Fibroblast of skin of abdomen (primary cell): Measurements from ENCODE around the gene UNC93B1.
"Not testable (repeated sequence)": the region's sequence is repeated elsewhere in the genome, so short reads cannot be mapped to it uniquely, and the experiment has no call there.

Experiments
- DNase-seq: peaks from one replicate; pipeline ENCODE4 v3.0.0-alpha.2; 2013

Gene UNC93B1

DNA sequence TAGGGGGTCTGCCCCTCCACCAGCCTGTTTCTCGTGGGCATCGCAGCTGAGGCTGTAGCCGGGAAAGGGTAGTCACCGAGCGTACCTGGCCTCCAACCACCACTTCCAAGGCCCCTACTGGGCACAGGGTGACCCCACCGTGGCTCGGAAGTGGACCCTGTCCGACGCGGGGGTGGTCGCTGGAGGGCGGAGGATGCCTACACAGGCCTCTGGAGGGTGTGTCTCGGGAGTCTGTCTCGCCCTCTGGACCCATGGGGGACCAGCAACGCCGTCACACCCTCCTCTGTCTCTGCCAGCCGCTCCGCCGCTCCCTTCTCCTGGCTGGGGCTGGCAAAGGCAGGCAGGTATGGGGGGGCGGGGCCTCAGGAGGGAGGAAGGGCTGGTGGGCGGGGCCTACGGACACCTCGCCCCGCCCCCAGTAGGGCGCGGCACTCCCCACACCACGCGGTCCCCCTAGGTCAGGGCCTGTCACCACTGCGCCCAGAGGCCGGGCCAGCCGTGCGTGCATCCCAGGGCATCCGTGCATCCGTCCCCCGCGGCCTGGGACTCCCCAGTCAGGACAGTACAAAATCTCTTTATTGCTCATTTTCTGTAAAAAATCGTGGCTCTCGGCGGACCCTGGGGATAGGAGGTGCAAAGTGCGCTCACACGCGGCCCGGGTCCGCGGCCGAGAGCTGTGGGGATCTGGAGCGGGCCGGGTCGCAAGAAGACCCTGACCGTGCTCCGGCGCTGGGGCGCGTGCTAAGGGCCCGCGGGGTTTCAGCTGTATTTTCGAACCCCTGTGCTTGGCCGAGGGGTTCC, 13.2 kb downstream of the UNC93B1 start:
- DNase-seq: not testable (repeated sequence)

DNA sequence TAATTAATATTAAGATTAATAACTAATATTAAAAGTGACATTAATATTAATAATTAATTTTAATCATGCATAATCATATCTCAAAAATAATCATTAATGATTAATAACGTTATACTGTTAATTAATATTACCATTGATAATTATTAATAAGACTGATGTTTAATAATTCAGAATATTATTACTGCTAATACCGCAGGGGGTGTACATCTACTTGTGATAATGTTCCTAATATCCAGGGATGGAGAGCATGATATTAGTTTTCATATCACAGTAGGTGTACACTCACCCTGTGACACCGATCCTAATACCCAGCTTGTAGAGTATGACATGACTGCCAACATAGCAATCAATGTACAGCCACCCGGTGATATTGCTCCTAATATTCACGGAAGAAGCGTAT, 18.6 kb downstream of the UNC93B1 start:
- DNase-seq: not testable (repeated sequence)

DNA sequence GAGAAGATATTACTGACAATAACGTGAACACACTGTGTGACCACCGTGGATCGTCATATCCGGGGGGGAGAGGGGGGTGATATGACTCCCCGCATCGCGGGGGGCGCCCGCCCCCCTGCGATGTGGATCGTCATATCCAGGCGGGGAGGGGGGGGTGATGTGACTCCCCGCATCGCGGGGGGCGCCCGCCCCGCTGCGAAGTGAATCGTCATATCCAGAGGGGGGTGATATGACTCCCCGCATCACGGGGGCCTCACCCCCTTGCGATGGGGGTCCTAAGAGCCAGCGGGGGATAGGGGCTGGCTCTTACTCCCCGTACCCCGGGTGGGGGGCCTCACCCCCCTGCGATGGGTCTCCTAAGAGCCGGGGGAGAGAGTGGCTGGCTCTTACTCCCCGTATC, 19.9 kb downstream of the UNC93B1 start:
- no peak for DNase-seq

DNA sequence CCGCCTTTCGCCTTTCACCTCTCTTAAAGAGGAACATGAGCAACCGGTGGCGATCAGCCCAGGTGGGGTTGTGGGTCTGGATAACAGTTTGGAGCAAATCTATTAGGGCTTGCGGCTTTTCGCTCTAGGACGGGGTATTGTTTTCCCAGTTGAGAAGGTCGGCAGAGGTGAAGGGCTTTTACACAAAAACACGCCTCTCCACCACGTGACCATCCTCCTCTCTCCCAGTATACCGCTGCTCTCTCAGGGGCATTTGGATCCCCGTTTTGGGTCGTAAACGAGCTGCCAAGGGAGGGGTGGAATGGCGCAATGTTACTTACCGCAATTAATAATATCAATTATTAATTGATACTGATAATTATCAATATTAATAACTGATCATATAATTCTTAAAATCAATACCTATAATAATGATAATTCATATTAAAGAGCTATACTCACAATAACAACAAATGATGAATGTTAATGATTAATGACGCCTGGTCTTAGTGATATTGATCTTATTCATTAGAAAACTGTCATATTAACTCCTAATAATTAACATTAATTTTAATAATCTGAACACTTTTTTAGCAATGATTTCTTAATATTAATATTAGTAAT, 21.5 kb downstream of the UNC93B1 start:
- not testable (repeated sequence) for DNase-seq

DNA sequence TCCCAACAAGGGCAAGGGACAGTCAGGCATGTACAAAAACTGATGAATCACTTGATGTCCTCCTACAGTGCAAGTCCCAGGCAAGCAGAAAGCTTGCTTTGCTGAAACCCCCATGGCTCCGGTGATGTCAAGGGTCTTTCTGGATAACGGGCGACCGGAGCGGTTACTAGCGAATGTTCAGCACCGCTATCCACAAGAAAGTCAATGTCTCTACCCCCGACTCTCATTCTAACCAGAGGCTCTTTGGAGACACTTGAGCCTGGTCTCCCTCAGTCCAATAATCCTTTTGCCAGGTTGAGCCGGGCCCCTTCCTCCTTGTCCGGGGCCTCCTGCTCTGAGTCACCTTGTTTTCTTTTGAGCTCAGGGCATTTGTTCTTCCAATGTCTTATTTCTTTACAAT, 22.7 kb downstream of the UNC93B1 start:
- not testable (repeated sequence) for DNase-seq

DNA sequence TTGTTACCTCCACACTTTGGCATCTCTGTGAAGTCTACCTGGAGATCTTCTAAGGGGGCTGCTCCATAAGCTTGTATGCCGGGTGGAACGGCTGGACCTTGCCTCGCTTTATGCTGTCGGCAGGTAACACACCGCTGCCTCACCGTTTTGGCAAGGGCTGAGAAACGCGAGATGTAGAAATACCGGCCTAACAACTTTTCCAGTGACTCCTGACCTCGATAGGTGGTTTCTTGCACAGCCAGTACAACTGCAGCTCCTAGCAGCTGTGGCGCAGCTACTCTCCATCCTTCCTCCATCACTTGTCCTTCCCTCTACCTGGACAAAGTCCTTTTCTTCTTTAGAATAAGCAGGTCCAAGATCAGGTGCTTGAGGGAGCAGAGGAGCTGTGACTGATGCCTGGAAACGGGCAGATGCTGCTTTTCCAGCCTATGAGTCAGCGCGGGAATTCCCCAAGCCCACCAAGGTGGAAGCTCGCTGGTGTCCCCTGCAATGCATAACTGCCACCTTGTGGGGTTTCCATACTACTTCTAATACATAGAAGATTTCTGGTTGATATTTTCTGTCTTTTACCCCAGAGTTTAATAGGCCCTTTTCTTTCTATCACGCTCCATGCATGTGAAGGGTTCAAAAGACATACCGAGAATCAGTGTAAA, 25.0 kb downstream of the UNC93B1 start:
- not testable (repeated sequence) for DNase-seq

DNA sequence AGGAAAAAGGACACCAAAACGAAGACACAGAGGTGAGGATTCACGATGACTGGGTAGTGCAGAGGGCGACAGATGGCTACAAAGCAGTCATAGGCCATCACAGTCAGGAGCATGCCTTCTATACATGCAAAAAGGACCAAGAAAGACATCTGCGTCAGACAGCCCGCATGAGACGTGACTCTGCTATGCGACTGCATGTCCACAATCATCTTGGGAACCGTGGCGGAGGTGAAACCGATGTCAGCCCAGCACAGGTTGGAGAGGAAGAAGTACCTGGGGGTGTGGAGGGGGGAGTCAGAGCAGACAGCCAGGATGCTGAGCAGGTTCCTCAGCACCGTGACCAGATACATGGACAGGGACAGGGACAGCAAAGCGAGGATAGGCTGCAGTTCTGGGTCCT, 29.2 kb downstream of the UNC93B1 start:
- not testable (repeated sequence) for DNase-seq

DNA sequence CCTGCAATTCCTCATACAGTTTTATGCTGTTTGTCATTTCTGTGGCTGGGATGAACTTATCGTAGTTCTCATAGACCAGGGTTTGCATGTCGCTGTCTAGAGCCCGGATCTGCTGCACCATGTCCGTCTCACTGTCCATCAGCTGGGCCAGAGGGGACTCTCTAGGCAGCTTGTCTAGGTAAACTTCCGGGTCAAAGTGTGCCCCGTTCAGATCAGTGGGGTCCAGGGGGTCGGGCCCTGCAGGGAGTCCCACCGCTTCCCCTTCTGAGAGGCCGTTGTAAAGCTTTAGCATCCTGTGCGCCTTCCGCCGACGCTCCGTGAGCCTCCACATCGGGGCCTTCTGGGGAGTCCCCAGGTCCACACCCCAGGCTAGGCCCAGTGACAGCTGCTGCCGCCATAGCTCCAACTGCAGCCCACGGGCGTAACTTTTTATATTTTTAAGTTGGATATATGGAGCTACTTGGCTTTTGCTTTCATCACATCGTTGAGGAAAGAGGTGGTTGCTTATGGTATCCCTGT, 38.0 kb downstream of the UNC93B1 start:
- DNase-seq: not testable (repeated sequence)

DNA sequence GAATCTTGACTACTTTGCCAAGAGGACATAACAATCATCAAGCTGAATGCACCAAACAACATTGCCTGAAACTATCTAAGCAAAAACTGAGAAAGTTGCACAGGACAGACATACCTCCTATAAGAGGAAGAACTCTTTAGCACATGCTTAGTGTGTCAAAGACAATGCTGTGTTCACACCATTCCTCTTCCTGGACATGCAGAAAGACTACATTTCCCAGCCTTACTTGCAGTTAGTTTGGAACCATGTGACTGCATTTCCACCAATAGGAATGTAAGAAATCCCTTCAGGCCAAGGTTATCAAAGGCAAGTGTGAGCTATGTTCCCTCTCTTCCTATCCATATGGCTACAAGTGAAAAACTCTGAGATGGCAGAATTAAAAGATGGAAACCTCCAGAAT, 39.2 kb downstream of the UNC93B1 start:
- DNase-seq: not testable (repeated sequence)

DNA sequence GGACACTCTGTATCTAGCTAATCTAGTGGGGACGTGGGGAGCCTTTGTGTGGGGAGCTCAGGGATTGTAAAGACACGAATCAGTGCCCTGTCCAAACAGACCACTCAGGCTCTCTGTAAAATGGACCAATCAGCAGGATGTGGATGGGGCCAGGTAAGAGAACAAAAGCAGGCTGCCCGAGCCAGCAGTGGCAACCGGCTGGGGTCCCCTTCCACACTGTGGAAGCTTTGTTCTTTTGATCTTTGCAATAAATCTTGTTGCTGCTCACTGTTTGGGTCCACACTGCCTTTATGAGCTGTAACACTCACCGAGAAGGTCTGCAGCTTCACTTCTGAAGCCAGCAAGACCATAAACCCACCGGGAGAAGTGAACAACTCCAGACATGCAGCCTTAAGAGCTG, 40.0 kb downstream of the UNC93B1 start:
- not testable (repeated sequence) for DNase-seq

DNA sequence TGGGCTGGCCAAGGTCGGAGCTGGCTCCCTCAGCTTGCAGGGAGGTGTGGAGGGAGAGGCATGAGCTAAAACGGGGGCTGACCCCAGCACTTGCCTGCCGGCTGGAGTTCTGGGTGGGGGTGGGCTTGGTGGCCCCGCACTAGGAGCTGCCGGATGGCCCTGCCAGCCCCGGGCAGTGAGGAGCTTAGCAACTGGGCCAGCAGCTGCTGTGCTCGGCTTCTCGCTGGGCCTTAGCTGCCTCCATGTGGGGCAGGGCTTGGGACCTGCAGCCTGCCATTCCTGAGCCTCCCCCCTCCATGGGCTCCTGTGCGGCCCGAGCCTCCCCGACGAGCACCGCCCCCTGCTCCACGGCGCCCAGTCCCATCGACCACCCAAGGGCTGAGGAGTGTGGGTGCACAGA, 40.7 kb downstream of the UNC93B1 start:
- not testable (repeated sequence) for DNase-seq

DNA sequence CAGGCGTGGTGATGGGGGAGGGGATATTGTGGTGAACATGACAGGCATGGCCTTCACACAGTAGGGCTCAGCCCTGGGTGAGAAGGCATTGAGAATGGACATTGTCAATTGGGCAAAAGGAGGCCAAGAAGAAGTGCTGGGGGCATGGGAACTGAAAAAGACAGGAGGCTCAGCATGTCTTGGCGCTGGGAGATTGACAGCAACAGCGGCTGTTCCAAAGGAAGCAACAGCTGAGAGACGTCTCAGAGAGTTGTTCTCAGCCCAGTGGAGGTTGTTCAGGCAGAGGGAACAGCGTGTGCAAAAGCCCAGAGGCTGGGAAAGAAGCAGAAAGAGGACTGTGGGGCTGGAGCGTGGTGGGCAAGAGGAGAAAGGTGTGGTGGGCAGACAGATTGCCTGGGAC, 47.7 kb downstream of the UNC93B1 start:
- DNase-seq: not testable (repeated sequence)

DNA sequence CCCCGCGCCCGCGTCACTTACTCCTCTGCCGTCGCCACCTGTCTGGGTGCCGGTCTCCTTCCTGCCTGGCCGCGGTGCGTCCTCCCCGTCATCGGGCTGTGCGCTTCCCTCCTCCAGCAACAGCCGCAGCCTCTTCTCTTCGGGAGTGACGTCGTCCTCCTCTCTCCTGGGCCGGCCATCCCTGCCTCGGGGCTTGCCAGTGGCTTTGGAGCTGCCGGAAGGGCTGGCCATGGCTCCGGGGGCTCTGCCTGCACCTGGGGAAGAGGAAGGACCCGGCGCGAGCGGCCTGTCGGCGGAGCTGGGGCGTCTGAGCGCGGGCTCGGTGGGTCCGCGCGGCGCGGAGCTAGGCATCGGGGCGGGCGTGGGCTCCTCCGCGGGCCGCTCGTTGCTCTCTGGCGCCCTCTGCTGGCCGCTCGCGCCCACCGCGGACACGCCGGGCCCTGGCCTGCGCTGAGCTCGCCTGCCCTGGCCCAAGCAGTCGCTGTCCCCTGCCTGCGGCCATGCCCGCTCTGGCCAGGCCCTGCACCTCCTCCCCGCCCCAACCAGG, 48.4 kb downstream of the UNC93B1 start:
- DNase-seq: peak; percentile 49

DNA sequence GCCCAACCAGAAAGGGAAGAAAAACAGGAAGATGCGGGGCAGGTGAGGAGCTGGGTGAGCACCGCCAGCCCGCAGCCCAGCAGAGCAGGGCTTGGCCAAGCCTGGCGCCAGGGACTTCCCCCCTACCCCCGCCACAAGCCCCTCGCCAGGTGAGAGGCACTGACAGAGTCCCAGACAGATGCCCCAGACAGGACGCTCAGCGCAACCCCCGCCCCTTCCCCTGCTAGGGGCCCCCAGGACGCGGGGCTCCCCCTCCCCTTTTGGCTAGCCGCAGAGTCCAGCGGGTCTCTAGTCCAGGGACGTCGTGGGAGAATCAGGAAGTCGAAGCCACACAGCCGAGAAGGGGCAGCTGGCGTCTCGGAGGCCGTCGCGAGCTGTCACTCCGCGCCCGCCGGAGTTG, 48.9 kb downstream of the UNC93B1 start:
- DNase-seq: not testable (repeated sequence)

DNA sequence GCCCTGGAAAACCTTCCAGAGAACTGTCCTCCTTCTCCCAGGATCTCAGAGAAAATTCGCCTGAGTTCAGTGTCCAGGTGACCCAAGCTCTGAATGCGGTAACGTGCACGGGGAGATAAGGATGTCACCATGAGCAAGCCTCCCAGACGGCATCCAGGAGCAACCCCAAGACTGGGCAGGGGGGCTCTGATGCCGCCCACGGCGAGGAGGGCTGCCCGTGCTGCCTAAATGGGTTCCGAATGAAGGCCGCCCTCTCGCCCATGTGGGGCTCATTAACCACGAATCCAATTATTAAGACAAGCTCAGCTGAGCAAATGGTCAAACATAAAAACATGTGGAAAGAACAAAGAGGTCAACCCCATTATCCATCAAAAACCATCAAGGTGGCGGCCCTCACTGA, 49.6 kb downstream of the UNC93B1 start:
- DNase-seq: not testable (repeated sequence)

DNA sequence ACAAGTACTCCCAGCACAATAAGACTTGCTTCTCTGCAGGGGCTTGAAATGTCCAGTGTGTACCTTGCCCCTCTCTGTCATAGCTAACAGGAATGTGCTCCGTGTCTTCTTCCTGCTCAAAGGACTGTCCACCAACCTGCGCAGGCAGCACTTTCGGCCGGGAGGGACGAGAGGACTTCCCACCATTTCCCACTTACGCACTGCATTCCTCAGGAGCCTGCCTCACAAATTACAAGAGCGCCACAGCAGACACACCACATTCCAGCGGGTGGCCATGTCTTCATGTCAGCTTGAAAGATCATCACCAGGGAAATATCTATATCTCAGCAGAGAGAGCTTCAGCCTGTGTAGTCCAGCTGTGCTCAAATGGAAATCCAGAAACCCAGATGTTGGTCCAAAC, 53.2 kb downstream of the UNC93B1 start:
- not testable (repeated sequence) for DNase-seq

DNA sequence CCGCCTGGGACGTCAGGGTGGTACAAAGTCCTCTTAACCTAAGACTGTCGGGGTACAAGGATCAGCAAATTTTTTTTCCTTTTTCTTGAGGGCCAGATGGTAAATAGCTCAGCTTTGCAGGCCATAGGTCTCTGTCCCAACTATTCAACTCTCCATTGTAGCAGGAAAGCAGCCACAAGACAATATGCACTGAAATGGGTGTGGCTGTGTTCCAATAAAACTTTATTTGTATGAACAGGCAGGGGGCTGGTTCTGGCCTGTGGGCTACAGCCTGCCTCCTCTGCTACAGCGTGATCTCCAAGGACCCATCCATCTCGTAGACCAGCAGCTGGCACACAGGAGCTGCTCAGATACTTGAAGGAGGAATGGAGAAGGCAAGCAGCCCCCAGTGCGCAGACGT, 56.1 kb downstream of the UNC93B1 start:
- DNase-seq: not testable (repeated sequence)

DNA sequence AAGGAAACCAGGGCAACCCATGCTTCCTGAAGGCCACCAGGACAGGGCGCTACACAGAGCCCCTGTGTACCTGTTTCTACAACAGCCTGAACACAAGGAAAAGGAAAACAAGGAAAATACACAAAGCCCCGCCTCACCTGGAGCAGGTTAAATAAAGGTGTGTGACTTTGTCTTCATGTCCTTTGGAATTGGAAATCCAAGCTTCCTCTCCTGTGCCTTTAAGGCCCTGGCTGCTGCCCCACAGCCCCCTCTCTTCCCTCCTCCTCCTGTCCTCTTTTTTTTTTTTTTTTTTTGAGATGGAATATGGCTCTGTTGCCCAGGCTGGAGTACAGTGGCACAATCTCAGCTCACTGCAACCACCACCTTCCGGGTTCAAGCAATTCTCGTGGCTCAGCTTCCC, 57.5 kb downstream of the UNC93B1 start:
- DNase-seq: not testable (repeated sequence)

DNA sequence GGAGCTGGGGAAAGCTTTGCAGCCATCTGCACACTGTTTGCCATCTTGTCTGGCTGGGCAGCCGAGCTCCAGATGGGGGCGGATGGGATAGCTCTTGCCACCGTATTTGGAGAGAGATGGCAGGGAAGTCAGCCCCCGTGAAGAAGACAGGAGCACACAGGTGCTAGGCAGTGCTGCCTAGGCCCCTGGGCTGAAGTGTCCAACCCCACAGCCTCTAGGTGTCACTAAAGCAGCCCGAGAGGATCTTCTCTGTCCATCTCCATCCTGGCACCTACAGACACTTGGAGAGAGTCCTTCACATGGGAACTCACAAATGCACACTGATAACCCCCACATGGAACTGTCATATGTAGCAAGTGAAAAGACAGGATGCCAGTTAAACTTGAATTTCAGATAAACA, 60.5 kb downstream of the UNC93B1 start:
- not testable (repeated sequence) for DNase-seq
